ENCODE data around the gene SHPK.

Gene SHPK

GRCh38 chr17:3668279-3669084, 32.4 kb upstream of the SHPK start, which contains the start of the genes EMC6 and TAX1BP3:
Gene EMC6 (plus strand): TSS chr17:3668812. CDS start chr17:3669147, 335 bp downstream.
Gene TAX1BP3 (minus strand): TSS chr17:3668578. CDS start chr17:3668526, 52 bp downstream.
- DNase-seq = peak; percentile 100
- Mint-ChIP-seq H3K9me3 (no peaks in the 10 kb centered on the region), H3K27me3 (no peaks in the 10 kb centered on the region), H3K27ac (peak within 1 kb of the TSS; percentile 96), H3K4me1 (ENCODE audit: low read depth) (peaks cover 35% of the 10 kb centered on the region), H3K4me3 (peak within 1 kb of the TSS; percentile 95), H3K36me3 (ENCODE audit: low read depth) (peaks cover 42% of the 10 kb centered on the region)

DNA sequence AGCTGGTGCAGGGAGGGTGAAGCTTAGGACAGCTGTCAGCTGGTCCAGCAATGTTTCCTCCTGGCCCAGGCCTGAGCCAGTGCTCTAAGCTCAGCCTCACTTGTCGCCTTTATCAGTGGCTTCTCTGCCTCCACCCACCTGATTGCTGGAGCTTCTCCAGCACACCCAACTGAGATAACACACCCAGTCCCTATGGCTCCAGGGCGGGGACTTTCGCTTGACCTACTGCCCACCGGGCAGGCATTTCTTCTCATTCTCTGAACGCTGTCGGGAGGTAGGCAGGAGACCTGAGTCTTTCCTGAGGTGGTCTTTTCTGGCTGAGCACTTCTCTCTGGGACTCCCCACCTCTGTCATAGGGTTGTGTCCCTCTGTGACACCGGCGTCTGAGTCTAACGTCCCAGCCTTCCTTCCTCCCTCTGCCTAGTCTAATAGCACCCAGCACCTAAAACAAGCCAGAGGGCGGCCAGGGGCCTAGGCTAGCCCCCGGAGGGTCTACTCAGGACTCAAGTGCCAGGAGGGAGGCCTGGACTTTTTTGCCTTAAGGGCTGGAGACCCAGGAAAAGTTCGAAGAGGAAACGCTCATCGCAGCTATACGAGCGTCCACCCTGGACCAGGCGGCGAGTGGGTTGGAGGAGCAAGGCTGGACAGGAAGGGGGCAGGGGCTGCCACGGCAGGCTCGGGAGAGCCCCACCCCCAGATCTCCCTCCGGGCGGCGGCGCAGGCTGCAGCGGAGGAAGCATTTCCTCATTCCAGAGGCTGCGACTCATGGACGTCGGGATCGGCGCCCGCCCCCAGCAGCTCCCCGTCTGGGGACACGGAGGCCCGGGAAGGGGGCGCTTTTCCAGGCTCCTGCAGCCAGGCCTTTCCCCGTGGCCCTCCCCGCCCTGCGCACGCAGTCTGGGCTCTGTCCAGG, 31.6 kb upstream of the SHPK start:
- H3K36me3 Mint-ChIP-seq (ENCODE audit: low read depth) = peaks cover 37% of the 10 kb centered on the region
- H3K9me3 Mint-ChIP-seq = no peaks in the 10 kb centered on the region
- H3K27ac Mint-ChIP-seq = peak overlapping the region; percentile 64
- no peaks in the 10 kb centered on the region for H3K27me3 Mint-ChIP-seq
- peaks cover 35% of the 10 kb centered on the region for H3K4me1 Mint-ChIP-seq (ENCODE audit: low read depth)
- DNase-seq = no peak
- H3K4me3 Mint-ChIP-seq = peak overlapping the region; percentile 95

- no peak for DNase-seq
- no peaks in the 10 kb centered on the region for H3K9me3 Mint-ChIP-seq
- no peaks in the 10 kb centered on the region for H3K27me3 Mint-ChIP-seq
- H3K27ac Mint-ChIP-seq = no peak overlapping the region
- peaks cover 29% of the 10 kb centered on the region for H3K4me1 Mint-ChIP-seq (ENCODE audit: low read depth)
- peak overlapping the region; percentile 95 for H3K4me3 Mint-ChIP-seq
- peaks cover 31% of the 10 kb centered on the region for H3K36me3 Mint-ChIP-seq (ENCODE audit: low read depth)
These were observed 30.5 kb upstream of the SHPK start for GRCh38 chr17:3666516-3666915.

GRCh38 chr17:3665834-3666233, 29.8 kb upstream of the SHPK start:
- H3K36me3 Mint-ChIP-seq (ENCODE audit: low read depth) = peaks cover 32% of the 10 kb centered on the region
- H3K9me3 Mint-ChIP-seq = no peaks in the 10 kb centered on the region
- H3K27me3 Mint-ChIP-seq = no peaks in the 10 kb centered on the region
- DNase-seq = no peak
- H3K27ac Mint-ChIP-seq = no peak overlapping the region
- H3K4me1 Mint-ChIP-seq (ENCODE audit: low read depth) = peaks cover 24% of the 10 kb centered on the region
- no peak overlapping the region for H3K4me3 Mint-ChIP-seq

DNA sequence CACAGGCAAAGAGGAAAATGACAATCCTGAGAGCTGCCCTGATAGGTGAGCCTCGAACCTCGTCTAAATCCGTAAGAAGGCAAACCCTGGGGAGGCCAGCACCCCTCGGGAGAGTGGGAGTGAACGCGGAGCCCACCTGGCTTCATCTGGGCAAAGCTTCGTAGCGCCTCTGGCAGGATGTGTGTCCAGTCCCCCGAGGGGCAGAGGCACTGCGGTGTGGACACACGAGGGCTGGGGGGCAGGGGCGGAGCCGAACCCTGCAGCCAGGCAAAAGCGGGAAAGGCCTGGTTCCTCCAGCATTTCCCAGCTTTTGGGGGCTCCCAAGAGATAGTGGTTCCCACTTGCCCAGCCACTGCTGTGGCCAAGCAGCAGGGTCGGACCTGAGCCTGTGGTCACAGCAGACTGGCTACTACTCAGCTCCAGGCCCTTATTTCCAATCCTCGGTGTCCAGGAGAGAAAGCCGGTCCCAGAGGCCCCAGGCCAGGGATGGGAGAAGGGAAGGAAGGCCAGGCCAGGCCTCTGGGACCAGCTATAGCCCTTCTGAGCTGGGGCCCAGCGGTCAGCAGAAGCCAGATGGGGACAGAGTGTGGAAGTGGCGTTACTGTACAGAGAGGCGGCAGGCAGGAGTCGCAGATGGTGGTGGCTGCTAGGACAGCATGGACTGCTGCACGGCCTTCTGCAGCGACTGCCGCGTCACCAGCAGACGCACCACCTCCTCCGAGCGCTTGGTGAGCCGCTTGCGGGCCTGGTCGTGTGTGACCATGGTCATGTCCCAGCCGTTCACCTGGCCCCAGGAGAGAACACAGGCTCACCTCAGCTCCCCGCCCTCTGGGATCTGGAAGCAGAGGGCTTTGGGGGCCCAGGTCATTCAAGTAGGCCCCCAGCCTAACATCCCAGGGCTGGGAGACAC, 27.3 kb upstream of the SHPK start:
- no peak for DNase-seq
- Mint-ChIP-seq H3K27me3 (no peaks in the 10 kb centered on the region), H3K9me3 (no peaks in the 10 kb centered on the region), H3K4me1 (ENCODE audit: low read depth) (peaks cover 10% of the 10 kb centered on the region), H3K36me3 (ENCODE audit: low read depth) (peaks cover 18% of the 10 kb centered on the region), H3K4me3 (no peak overlapping the region), H3K27ac (no peak overlapping the region)

- H3K4me1 Mint-ChIP-seq (ENCODE audit: low read depth) = no peaks in the 10 kb centered on the region
- no peaks in the 10 kb centered on the region for H3K27me3 Mint-ChIP-seq
- DNase-seq = no peak
- no peak overlapping the region for H3K27ac Mint-ChIP-seq
- peaks cover 23% of the 10 kb centered on the region for H3K36me3 Mint-ChIP-seq (ENCODE audit: low read depth)
- H3K4me3 Mint-ChIP-seq = no peak overlapping the region
- H3K9me3 Mint-ChIP-seq = no peaks in the 10 kb centered on the region
These were observed 24.4 kb upstream of the SHPK start for GRCh38 chr17:3660311-3660891.

GRCh38 chr17:3659541-3660111, 23.6 kb upstream of the SHPK start:
- Mint-ChIP-seq H3K36me3 (ENCODE audit: low read depth) (peaks cover 27% of the 10 kb centered on the region), H3K4me3 (no peak overlapping the region), H3K4me1 (ENCODE audit: low read depth) (no peaks in the 10 kb centered on the region), H3K9me3 (no peaks in the 10 kb centered on the region), H3K27ac (no peak overlapping the region), H3K27me3 (no peaks in the 10 kb centered on the region)
- DNase-seq = no peak

DNA sequence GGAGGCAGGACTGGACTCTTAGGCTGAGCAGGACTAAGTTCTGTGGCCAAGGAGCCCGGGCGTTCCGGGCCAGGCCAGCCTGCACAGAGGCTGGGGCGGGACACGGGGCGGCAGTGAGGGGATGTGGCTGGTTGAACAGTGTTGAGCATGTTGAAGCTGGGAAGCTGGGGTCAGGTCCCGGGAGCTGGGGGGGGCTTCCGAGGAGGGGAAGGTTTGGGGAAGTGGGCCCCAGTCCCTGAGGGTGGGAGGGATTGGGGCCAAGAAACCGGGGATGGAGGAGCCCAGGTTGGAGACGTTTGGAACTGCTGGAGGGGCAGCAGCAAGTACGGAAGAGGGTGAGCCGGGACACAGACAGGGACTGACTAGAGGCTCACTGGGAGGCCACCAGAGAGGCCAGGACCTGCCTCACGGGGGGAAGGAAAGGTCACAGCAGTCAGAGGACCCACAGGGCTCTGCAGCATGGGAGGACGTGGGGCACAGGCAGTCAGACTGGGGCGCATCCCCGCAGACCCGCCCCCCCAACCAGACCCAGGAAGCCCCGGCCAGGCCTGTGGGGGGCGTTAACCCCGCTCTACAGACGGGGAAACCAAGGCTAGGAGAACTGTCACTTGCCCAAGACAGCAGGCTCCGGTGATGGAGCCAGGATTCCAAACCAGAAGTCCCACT, 22.9 kb upstream of the SHPK start:
- no peak overlapping the region for H3K27ac Mint-ChIP-seq
- DNase-seq = no peak
- H3K27me3 Mint-ChIP-seq = no peaks in the 10 kb centered on the region
- peaks cover 26% of the 10 kb centered on the region for H3K36me3 Mint-ChIP-seq (ENCODE audit: low read depth)
- H3K9me3 Mint-ChIP-seq = no peaks in the 10 kb centered on the region
- H3K4me1 Mint-ChIP-seq (ENCODE audit: low read depth) = no peaks in the 10 kb centered on the region
- H3K4me3 Mint-ChIP-seq = no peak overlapping the region

DNA sequence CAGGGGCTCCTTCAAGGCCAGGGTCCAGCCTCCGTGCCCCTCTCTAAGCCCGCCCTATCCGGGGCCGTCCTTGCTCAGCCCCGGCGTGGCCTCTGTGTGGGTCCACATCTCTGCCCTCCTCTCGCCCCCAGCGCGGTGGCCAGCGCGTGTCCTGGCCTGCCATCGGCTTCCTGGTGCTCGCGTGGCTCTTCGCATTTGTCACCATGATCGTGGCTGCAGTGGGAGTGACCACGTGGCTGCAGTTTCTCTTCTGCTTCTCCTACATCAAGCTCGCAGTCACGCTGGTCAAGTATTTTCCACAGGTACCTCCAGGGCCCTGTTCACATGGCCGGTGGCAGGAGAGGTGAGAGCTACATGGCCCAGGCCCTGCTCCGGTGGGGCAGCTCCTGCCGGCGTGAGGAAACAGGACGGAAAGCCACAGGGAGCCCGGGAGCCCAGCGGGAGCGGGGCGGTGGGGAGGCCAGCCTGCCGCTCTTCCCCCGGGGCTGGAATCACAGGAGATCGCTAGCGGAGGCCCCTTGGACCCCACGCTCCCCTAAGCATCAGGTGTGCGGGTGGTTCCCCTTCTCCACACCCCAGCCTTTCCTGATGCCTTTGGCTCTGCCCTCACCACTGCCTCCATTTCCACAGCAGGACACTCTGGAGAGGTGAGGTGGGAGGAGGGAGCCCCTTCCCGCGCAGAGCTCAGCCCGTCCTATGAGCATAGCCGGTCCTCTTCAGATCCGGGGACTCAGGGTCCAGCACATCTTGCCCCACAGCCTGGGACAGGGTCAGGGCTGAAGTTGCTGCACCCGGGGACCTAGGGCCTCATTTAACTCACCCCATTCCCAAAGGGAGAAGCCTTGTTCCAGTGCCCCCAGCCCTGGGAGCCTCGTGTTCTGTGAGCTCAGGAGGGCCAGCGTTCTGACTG, 22.1 kb upstream of the SHPK start:
- Mint-ChIP-seq H3K36me3 (ENCODE audit: low read depth) (peaks cover 26% of the 10 kb centered on the region), H3K4me3 (no peak overlapping the region), H3K27ac (no peak overlapping the region), H3K9me3 (no peaks in the 10 kb centered on the region), H3K27me3 (no peaks in the 10 kb centered on the region), H3K4me1 (ENCODE audit: low read depth) (no peaks in the 10 kb centered on the region)
- DNase-seq = no peak

- H3K4me1 Mint-ChIP-seq (ENCODE audit: low read depth) = no peaks in the 10 kb centered on the region
- H3K4me3 Mint-ChIP-seq = no peak overlapping the region
- DNase-seq = no peak
- H3K27ac Mint-ChIP-seq = no peak overlapping the region
- no peaks in the 10 kb centered on the region for H3K9me3 Mint-ChIP-seq
- H3K36me3 Mint-ChIP-seq (ENCODE audit: low read depth) = peaks cover 26% of the 10 kb centered on the region
- H3K27me3 Mint-ChIP-seq = no peaks in the 10 kb centered on the region
These were observed 21.5 kb upstream of the SHPK start for GRCh38 chr17:3657588-3657869.

GRCh38 chr17:3656755-3657587, 20.9 kb upstream of the SHPK start:
- no peaks in the 10 kb centered on the region for H3K27me3 Mint-ChIP-seq
- H3K36me3 Mint-ChIP-seq (ENCODE audit: low read depth) = peaks cover 26% of the 10 kb centered on the region
- no peaks in the 10 kb centered on the region for H3K9me3 Mint-ChIP-seq
- H3K4me1 Mint-ChIP-seq (ENCODE audit: low read depth) = no peaks in the 10 kb centered on the region
- no peak for DNase-seq
- H3K27ac Mint-ChIP-seq = no peak overlapping the region
- no peak overlapping the region for H3K4me3 Mint-ChIP-seq

GRCh38 chr17:3656353-3656752, 20.3 kb upstream of the SHPK start:
- Mint-ChIP-seq H3K27ac (no peak overlapping the region), H3K4me1 (ENCODE audit: low read depth) (no peaks in the 10 kb centered on the region), H3K4me3 (no peak overlapping the region), H3K36me3 (ENCODE audit: low read depth) (peaks cover 23% of the 10 kb centered on the region), H3K9me3 (no peaks in the 10 kb centered on the region), H3K27me3 (no peaks in the 10 kb centered on the region)
- no peak for DNase-seq
